Measurements from ENCODE around the gene CKM. TPM values are rescaled to one million over a fixed set of nuclear protein-coding genes. Genes with fewer than 3 reads are reported as not detected.
"Not testable (repeated sequence)": the region's sequence is repeated elsewhere in the genome, so short reads cannot be mapped to it uniquely, and the experiment has no call there.

The CKM gene
- polyA plus RNA-seq, 3 donors, result 0.42 to 1.6 (median 0.50) TPM

DNA sequence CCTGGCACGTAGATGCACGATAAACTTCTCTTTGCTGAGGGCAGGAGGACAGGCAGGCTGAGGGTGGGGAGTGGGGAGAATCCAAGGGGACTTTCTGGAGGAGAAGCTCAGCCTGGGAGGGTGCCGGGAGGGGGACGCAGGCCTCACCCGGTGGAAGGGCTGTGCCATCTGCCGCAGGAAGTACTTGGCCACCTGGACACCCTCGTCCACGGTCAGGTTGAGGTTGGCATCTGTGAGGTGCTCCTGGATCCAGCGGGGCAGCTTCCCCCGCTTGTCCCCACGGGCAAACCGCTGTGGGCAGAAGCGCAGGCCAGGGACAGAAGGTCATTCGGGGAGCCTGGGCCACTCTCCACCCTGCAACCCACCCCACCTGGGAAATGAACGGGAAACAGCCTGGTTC, 29.4 kb upstream of the CKM start:
- no peak for DNase-seq (ENCODE audit: extremely low read depth in 1 of 11, low read depth in 9 of 11, low spot score in 4 of 11)

DNA sequence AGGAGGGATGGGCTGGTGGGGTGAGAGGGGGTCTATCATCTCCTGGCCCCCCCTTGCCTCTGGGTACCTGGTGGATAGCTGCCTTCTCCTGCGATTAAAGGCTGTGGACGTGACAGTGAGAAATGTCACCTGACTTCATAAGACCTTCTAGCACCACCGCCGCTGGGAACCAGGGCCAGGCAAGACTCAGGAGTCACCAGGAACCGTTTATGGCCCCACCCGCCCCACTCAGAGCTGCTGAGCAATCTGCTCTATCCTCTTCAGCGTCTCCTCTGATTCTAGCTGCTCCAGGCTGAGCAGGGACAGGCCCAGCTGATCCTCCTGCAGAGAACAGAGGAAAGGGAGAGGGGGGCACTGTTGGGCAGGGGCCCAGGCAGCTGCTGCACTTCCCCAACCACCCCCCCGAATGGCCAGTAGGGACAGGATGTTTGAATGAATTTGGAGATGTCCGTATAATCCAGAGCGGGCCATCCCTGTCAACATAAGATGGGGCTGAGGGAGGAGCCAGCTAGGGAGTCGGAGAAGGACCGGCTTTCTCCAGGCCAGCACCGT, 28.8 kb upstream of the CKM start:
- no peak for DNase-seq (ENCODE audit: extremely low read depth in 1 of 11, low read depth in 9 of 11, low spot score in 4 of 11)

DNA sequence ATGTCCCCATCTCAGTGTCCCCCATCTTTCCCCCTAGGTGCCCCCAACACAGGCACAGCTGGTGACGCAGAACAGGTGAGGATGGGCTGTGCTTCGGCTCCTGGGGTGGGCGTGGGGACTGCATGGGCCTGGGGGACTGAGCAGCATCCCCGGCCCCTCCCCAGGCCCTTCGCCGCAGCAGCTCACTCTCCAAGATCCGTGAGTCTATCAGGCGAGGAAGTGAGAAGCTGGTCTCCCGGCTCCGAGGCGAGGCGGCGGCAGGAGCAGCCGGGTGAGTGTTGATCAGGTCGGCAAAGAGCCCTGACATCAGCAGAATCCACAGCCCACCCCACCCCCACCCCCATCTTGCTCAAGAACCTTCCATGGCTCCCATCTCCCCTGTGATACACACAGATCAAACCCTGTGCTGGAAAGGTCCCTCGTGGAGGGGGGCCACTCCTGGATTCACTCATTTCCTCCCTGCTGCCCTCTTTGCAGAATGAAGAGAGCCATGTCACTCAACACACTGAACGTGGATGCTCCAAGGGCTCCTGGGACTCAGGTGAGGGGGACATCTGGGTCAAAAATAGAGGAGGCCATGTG, 27.9 kb upstream of the CKM start:
- DNase-seq (ENCODE audit: extremely low read depth in 1 of 11, low read depth in 9 of 11, low spot score in 4 of 11), result no peak

DNA sequence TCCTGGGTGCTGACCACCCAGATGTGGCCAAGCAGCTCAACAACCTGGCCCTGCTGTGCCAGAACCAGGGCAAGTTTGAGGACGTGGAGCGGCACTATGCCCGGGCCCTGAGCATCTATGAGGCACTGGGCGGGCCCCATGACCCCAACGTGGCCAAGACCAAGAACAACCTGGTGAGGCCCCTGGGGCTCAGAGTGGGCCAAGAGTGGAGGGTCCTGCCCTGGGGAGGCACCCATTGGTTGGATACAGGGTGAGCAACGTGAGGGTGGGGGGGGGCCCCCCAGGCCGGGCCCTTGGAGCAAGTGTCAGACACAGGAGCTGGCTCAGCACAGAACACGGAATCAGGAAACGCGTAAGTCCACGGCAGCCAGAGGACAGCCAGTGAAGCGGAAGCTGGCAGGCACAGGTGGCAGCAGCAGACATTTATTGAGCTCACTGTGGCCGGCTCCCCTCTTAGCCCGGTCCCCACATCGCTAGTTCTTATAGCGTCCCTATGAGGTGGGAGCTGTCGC, 26.8 kb upstream of the CKM start:
- DNase-seq (ENCODE audit: extremely low read depth in 1 of 11, low read depth in 9 of 11, low spot score in 4 of 11), result no peak

DNA sequence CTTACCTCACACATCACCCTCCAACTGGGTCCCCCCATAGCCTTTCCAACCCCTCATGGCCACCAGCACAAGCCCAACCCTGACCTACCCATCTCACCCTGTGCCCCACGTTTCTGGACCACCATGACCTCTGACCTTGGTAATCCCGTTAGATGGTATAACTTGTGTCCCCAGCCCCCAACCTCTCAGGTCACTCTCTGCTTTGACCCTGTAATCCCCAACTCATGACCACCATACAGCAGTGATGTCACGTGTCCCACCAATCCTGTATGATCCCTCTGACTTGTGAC, 26.4 kb upstream of the CKM start:
- DNase-seq (ENCODE audit: extremely low read depth in 1 of 11, low read depth in 9 of 11, low spot score in 4 of 11), result no peak

DNA sequence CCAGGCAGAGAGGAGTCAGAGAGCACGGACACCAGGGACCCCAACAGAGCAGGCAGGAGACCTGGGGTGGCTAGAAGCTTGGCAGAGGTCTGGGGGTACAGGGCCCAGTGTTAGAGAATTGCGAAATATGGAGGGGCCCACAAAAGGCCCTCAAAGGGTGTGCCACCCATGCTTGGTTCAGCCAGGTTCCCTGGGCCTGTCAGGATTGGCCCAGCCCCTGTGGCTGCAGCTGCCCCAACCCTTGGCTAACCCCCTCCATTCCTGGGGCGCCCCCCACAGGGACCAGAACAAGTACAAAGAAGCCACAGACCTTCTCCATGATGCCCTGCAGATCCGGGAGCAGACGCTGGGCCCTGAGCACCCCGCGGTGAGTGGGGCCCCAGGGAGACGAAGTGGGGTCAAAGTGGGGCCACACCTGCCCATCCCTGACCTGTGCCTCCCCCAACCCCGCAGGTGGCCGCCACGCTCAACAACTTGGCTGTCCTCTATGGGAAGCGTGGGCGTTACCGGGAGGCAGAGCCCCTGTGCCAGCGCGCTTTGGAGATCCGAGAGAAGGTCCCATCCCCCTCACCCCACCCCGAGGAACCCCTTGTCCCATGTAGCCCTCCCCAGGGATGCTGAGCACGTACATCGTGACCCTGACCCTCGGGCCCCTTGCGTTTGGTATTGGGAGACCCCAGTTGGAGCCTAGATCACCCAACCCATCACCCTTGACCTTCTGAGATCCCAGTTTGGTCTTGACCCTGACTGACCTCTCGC, 25.9 kb upstream of the CKM start:
- DNase-seq (ENCODE audit: extremely low read depth in 1 of 11, low read depth in 9 of 11, low spot score in 4 of 11), result no peak

DNA sequence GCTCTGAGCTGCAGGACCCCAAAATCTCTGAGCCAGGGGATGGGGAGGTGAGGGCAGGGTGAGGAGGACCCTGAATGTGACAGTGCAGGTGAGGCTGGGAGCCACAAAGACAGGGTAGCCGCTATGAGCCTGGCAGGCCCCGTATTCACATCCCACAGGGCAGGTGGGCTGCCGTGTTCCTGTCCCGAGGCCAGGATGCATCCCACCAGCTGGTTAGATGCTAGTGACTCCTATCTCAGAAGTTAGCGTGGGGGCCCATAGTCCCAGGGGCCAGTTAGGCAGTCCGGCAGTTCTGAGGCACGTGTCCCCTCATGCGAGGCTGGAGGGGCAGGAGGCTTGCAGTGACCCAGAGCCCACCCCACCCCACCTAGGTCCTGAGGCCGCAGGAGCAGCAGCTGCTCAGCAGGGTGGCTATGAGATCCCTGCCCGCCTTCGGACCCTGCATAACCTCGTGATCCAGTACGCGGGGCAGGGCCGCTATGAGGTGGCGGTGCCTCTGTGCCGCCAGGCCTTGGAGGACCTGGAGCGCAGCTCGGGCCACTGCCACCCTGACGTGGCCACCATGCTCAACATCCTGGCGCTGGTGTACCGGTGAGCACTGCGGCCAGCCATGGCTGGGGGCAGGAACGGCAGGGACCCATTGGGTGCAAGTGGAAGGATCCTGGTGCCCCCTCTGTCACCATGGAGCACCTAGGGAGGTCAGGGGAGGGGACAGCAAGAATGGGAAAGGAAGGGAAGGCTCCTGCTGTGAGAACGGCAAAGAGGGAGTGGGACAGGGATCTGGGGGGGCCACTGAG, 25.1 kb upstream of the CKM start:
- DNase-seq (ENCODE audit: extremely low read depth in 1 of 11, low read depth in 9 of 11, low spot score in 4 of 11), result no peak

DNA sequence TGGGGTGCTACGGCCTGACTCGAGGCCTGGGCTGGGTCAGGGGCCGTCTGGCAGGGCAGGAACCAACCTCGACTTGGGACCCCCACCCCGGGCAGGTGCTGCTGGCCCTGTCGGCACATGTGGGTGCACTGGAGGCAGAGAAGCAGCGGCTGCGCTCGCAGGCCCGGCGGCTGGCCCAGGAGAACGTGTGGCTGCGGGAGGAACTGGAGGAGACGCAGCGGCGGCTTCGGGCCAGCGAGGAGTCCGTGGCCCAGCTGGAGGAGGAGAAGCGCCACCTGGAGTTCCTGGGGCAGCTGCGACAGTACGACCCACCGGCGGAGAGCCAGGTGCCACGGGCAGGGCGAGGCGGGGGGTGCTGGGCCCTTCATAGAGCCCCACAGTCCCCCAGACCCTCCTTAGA, 23.8 kb upstream of the CKM start:
- no peak for DNase-seq (ENCODE audit: extremely low read depth in 1 of 11, low read depth in 9 of 11, low spot score in 4 of 11)

DNA sequence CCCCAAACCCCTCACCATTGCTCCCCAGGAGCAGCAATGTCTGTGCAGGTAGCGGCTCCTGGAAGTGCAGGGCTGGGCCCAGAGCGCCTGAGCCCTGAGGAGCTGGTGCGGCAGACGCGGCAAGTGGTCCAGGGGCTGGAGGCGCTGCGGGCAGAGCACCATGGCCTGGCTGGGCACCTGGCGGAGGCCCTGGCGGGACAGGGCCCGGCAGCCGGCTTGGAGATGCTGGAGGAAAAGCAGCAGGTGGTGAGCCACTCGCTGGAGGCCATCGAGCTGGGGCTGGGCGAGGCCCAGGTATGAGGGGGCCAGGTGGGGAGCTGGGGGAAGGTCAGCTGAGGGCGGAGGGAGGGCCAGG, 22.8 kb upstream of the CKM start:
- DNase-seq (ENCODE audit: extremely low read depth in 1 of 11, low read depth in 9 of 11, low spot score in 4 of 11), result no peak

DNA sequence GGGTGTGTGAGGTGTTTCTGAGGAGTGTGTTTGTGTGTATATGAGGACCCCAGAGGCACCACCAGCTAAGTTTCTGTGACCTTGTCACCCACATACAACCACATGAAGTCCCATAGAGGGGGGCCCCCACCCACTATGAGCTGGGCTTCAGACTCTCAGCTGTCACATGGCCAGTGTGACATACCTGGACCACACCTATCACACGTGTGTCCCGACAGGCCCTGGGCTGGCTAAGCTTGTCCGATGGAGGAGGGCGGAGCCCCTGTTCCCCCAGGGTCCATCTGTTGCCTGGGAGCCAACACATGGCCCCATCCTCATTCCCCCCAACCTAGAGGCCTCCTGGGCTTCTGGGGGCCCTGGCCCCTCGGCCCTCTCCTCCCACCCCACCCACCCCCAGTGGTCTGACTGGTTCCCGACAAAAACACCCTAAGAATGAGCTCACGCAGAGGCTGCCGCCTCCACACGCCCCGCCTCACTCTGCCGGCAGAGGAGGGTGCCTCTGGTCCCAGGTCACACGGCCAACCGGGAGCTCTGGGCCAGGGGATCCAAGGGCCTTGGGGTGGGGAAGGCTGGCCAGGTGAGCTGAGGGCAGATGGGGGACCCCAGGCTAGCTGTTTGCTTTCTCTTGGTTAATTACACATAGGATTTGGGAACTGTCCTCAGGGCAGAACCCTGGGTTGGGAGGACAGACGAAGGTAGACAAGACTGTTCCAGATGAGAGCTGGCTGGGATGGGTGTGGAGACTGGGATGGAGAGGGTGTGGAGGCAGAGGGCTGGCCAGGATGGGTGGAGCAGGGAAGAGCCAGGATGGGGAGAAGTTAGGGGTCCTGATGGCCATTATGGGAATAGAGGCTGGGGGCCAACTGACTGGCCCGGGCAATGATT, 22.2 kb upstream of the CKM start:
- DNase-seq (ENCODE audit: extremely low read depth in 1 of 11, low read depth in 9 of 11, low spot score in 4 of 11), result no peak

DNA sequence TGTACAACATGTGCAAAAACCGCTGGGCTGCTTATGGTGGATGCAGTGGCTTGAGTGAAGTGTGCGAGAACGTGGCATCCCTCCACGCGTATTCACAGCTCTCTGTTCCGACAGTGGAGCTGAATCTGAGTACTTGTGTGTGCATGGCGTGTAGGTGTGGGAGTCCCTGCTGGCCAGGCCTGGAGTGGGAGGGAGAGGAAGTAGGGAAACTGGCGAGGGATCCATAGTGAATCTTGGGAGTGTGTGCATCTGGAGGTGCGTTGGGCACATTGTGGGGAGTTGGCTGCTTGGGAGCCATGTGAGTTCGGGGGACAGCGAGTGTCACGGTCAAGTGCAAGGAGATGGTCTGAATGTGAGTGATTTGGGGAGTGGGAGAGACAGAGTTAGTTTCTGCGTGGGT, 20.2 kb upstream of the CKM start:
- no peak for DNase-seq (ENCODE audit: extremely low read depth in 1 of 11, low read depth in 9 of 11, low spot score in 4 of 11)

DNA sequence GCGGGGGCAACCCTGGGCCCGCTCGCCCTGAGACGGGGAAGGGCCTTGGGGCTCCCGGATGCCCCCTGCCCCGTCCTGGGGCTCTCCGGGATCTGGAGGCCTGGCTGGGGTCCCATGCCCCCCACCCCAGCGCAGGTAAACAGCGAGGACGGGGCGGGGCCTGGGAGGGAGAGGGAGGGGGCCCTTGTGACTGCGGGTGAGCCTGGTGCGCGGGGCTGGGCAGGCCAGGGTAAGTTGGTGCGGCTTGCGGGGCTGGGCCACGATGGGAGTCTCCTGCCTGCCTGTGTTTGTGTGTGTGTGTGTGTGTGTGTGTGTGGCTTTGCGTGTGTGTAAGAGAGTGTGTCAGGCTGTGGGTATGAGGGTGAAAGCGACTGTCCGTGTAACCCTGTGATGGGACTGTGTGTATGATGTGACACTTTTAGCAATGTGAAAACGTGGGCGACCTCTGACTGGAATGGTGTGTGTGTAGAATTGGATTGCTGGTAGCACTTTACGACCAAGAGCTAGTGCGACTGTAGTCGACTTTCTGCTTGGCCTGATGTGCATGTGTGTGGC, 18.3 kb upstream of the CKM start:
- DNase-seq (ENCODE audit: extremely low read depth in 1 of 11, low read depth in 9 of 11, low spot score in 4 of 11), result no peak

DNA sequence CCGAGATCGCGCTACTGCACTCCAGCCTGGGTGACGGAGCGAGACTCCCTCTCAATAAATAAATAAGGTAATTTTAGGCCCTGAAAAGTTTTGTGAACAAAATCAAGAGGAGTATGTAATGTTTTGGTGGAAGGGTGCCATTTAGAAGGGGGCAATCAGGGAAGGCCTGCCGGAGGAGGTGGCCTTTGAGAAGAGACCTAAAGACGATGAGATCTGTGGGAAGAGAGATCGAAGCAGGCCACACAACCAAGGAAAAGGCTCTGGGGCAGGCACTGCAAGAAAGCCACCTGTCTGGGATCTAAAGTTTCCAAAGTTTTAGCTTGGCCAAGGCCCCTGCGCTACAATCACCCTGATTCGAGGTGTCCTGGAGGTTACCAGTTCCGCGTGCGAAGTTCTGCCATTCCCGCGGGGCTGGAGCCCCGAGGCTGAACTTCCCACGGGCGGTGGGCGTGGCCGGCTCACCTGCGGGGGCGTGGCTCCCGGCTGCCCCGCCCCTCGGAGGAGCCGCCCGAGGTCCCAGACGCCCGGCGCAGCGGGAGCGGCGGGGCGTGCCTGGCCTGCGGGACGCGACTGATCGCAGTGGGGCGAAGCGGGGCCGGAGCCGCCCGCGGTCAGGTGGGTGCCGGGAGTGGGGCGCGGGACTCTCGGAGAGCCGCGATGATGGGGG, 17.7 kb upstream of the CKM start, which contains the start of gene KLC3:
Gene KLC3, plus strand, starts transcription at position 519 of the 667 bp plus-strand sequence. CDS start 4,792 bp downstream, outside the sequence.
- DNase-seq (ENCODE audit: extremely low read depth in 1 of 11, low read depth in 9 of 11, low spot score in 4 of 11), result no peak

DNA sequence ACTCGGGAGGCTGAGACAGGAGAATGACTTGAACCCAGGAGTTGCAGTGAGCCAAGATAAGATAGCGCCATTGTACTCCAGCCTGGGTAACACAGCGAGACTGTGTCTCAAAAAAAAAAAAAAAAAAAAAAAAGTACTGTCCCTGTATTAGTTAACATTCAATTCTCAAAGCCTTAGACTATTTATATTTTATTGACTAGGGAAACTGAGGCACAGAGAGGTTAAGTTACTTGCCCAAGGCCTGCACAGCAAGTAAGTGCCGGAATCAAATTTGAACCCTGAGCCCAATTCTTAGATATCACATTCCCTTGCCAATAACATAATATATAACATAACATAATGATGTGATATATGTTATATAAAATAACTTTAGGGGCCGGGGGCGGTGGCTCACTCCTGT, 17.0 kb upstream of the CKM start:
- DNase-seq (ENCODE audit: extremely low read depth in 1 of 11, low read depth in 9 of 11, low spot score in 4 of 11), result no peak

DNA sequence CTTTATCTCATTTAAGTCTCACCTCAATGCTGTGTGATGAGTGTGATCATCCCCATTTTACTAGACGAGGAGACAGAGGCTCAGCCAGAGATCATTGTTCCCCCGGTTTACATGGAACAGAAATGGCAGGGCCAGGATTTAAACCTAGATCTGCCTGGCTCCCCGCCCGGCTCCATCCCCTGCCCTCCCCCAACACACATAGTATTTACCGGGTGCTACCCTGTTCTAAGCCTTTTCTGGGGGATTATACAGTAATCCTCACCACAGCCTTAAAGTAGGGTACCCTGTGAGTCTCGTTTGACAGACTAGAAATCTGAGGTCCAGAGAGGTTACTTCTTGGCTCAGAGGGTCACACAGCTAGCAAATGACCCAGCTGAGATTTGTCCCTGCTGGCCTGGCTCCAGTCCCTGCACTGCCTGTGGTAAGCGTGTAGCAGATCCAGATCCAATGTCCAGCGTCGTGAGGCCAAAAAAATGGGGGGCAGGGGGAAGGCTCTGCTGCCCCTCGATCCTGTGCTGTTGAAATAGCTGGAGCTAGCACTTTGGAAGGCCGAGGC, 14.1 kb upstream of the CKM start:
- no peak for DNase-seq (ENCODE audit: extremely low read depth in 1 of 11, low read depth in 9 of 11, low spot score in 4 of 11)

DNA sequence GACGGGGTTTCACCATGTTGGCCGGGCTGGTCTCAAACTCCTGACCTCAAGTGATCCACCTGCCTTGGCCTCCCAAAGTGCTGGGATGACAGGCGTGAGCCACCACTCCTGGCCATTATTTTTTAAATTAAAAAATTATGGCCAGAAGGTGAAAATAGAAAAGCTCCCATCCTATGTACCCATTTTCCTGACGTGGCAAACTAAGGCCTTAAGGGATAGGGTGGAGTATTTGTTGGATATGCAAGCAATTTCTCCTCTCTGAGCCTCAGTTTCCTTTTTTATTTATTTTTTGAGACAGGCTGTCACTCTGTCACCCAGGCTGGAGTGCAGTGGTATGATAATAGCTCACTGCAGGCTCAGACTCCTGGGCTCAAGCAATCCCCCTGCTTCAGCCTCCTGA, 12.2 kb upstream of the CKM start:
- not testable (repeated sequence) for DNase-seq (ENCODE audit: extremely low read depth in 1 of 11, low read depth in 9 of 11, low spot score in 4 of 11)

DNA sequence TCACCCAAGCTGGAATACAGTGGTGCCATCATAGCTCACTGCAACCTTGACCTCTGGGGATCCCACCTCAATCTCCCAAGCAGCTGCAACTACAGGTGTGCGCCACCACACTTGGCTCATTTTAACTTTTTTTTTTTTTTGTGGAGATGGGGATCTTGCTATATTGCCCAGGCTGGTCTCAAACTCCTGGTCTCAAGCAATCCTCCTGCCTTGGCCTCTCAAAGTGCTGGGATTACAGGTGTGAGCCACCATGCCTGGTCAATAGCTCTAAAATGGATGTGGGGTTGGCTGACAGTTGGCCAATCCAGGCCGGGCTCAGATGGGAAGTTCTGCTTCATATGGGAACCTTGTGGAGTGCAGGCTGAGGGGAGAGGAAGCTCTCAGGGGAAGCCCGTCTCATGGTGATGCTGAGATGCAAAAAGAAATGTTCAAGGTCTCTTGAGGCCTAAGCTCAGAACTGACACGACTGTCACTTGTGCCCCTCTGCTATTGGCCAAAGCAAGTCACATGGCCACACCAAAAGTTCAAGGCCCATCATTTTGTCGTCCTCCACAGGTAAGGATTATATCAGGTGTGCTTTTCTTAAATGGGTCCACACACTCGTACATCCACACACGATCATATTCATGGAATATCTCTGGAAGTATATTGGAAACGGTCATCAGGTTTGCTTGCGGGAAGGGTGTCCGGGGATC, 11.1 kb upstream of the CKM start:
- DNase-seq (ENCODE audit: extremely low read depth in 1 of 11, low read depth in 9 of 11, low spot score in 4 of 11), result no peak
